Renal cortex interstitium (tissue), 11 donors: ENCODE measurements around the gene GP1BA. TPM values are rescaled to one million over a fixed set of nuclear protein-coding genes. Genes with fewer than 3 reads are reported as not detected.
A peak's percentile ranks its signal among the peaks of the same experiment; 100 is the strongest.

Experiments used
- DNase-seq, 11 donors: peaks; one replicate each; pipeline ENCODE4 v3.0.0-alpha.2; 2013; ENCODE audit warnings: low read depth in 9 of 11, low spot score in 4 of 11; ENCODE audit errors: extremely low read depth in 1 of 11
- polyA plus RNA-seq, 3 donors: library from polyadenylated mRNA; unstranded; fragments of 120-200 nt; gene quantifications; one replicate each; pipeline ENCODE4 v1.2.1, GENCODE V29; 2013; ENCODE audit not compliant: insufficient read length in 3 of 3

Gene GP1BA
- polyA plus RNA-seq, 3 donors = 1.9 to 2.2 (median 2.0) TPM

DNA sequence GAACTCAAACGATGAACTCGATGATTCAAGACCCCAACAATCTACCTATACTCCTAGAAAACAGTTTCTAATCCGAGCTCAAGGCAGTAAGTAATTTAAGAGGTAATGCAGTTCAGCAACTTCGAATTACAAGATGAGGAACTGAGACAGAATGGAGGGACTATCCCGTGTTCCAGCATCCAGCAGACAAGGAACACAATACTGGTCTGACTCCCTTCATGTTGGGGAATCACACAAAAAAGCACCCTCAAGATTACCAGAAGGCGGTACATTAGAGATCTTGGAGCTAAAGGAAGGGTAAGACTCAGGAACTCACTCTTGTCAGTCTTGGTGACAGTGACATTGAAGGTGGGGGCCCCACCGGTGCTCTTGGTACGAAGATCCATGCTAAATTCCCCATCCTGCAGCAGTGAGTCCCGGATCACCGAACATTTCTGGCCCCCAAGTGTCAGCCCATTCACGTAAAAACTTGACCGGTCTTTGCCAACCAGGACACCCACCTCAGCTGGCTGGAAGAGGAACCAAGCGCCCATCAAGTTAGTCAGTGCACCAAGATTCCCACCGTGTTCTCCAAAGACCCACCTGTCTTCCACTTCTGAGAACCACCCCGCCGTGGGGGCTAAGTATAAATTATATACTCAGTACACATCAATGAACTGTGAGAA, 14.4 kb downstream of the GP1BA start:
- DNase-seq = no peak

DNA sequence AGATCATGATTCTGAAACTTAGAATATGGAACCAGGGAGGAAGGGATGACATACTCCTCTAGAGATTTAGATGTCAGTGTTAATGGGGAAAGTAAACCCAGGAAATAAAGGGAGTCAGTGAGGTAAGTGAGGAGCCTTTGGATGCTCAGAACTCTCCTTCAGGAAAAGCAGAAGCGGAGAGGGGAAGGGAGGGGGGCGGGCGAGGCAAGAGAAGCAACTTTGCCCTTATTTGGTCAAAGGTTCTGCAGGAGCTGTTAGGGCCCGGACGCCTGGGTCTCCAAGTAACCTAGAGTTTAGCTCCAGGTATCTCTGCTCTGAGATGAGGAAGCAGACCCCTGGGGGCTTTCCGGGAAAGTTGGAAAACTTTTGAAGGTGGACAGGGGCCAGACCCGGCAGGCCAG, 14.9 kb downstream of the GP1BA start:
- DNase-seq = no peak

DNA sequence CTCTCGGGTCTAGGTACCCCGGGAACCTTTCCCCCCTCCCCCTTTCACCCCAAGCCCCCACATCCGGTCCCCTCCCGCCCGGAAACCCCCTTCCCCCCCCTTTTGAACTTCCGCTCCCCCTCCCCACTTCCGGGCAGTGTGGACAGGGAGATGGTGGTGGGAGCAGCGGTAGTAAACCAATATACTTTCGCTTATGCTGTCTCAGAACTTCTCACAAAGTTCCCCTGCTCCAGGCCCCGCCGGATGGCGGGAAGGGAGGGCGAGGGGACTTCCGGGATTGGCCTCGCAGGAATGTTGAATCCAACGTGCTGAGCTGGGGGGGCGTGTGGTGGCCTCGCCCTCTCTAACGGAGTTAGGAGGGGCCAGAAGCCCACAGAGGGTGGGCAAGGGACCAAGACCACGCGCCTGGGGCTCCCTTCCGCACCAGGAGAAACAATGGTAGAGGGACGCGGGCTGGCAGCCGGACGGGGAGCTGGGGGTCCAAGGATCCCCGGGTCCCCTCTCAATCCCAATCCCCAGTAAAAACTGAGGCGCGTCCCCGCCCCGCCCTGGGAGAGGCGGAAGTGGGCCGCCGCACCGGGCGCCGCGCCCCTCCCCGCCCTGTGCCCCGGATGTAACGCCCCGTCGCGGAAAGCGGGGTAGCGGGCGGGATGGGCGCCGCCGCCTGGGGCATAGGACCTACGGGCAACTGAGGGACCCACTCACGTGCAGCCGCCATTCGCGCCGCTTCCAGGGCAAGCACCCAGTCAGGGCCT, 15.5 kb downstream of the GP1BA start:
- peak in 1 of 11 donors; percentile 77 for DNase-seq

DNA sequence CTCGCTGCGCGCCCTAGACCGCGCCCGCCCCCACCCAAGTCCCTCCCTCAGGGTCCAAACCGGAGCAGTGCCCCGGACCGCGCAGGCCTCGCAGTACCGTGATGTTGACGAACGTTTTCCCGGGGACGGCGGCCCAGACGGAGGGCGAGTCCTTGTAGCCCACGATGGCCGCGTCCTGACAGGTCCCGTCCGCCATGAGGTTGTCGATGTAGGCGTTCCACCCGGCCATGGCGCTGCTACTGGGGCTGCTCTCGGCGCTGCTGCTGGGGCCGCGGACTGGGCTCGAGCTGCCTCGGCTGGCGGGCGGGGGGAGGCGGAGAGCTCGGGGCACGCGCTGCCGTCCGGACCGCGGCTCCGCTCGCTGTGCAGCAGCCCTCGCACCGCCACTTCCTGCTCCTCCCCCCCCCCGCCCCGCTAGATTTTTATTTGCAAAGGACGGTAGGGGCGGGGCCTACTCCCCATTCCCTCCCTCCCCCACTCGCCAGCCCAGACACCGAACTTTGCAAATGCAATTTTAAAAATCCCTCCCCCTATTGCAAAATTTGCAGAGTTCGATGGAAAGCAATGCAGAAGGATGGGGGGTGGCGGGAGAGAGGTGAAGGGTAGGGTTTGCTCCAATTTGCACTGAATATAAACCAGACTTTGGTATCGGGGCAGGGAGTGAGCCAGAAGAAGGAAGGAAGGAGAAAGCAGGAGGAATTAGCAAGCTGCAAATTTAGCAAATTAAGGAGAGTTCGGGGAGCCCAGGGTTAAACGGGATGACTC, 16.3 kb downstream of the GP1BA start, which contains the start of gene PFN1:
TSS of gene PFN1 (minus strand) at position 365 of the 765 bp plus-strand sequence. CDS start at position 229, 136 bp downstream.
- peak in 9 of 11 donors; percentile 64 to 86 (median 82) for DNase-seq

DNA sequence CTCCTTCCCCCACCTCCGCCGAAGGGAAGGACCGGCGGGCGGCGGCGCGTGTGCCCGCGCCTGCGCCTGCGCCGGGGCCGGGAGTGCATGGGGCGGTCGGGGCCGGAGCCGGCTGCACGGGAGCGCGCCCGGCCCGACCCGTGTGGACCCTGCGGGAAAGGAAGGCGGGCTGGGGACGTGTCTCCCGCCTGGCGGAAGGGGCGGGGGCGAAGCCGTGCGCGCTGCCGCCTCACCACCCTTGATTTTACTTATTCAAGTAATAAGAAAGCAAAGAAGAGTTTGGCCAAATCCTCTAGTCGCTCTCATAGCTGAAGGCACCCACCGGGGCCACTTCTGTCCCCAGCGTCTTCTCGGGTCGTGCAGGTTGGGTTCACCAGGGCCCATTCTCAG, 16.8 kb downstream of the GP1BA start:
- peak in 9 of 11 donors; percentile 66 to 89 (median 83) for DNase-seq

DNA sequence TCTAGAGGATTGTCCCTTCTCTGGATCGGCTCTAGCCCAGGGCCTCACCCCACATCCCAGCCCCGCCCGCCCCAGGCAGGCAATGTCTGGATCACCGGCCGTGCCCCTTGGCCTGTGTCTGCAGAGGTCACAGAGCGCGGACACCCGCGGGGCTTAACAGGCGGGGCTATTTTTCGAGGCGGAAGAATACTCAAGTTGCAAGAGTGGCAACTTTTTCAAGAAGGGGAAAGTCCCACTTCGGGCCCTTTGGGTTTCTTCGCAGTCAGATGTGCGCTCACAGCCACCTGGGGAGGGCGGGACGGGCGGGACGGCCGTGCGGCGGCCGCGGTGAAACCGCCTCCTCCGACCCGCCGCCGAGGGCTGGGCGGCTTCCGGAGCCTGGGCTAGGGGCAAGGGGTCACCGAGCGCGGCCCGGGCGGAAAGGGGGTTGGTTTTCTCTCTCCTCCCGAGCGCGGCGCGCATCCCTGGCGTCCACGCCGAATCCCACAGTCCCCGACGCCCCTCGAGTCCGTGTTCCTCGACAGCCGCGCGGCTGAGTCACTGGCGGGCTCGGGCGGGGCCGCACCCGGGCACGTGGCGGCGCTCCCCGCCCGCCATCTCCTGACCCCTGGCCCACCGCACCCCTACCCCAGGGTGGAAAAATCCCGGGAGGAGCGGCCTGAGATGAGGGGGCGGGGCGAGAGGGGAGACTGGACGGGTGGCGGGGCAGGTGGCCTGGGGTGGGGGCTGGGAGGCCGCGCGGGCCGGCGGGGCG, 17.4 kb downstream of the GP1BA start:
- DNase-seq = no peak

DNA sequence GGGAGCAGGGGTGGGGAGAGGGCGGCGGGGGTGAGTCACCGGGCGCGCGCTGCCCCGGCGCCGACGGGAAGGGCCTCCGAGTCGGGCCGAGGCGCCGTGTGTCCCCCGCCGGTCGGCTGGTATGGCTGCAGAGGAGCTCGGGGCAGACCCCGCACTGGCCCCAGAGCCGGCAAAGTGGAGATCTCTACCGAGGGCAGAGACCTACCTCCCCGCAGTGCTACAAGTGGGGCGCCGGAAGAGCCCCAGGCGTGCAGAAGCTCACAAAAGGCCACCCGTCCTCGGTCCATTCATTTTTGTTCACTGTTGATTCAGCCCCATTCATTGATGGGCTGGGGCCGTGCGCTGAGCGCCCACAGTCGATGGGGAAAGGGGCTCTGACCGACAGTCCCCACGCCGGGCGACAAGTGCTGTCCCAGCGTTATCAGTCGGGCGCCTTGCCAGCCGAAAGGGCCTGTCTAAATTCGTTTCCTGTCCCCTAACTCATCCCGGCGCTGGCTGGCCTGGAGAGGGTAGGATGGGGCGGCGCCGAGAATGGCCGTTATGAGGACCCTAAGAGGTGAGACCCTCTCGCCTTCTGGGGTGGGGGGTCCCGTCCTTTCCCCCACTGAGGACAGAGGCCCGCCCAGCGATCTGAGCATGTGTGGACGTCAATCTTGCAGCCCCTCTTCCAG, 18.1 kb downstream of the GP1BA start:
- DNase-seq = no peak

DNA sequence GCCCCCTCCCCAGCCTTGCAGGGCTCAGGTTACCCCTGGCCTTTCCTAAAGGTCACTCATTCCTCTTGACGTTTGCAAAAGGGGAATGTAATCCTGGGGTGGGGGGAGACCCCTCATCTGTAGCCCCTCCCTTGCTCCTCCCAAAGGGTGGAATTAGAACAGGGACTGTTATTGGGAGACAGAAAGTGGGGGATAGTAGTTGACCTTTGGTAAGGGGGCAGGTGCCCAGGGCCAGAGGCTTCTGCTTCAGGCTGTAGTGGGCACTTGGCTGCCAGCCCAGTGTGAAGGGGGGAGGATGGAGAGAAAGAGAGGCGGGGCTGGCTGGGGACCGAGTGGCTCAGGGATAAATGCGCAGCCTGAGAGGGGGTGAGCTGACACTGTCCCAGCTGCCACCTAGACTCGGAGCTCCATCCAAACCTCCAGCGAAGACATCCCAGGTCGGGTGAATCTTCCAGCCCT, 18.7 kb downstream of the GP1BA start, which contains the start of gene ENO3:
TSS of gene ENO3 (plus strand) at position 374 of the 459 bp plus-strand sequence. CDS start 711 bp downstream, outside the sequence.
- DNase-seq = no peak

DNA sequence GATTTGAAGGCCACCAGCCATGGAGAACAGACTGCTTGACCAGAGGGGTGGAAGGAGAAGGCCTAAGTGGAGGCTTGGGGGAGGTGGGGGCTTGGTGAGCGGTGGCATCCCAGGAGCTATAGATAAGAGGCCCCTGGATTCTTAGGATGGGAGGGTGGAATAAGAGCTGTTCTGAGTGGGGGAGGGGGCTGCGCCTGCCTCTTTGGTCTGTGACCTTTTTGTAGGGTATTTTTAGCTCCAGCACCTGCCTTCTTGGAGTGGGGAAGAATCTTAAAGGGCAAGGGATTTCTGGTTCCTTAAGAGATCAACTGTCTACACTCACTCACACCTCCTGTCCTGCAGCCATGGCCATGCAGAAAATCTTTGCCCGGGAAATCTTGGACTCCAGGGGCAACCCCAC, 19.4 kb downstream of the GP1BA start:
- no peak for DNase-seq

DNA sequence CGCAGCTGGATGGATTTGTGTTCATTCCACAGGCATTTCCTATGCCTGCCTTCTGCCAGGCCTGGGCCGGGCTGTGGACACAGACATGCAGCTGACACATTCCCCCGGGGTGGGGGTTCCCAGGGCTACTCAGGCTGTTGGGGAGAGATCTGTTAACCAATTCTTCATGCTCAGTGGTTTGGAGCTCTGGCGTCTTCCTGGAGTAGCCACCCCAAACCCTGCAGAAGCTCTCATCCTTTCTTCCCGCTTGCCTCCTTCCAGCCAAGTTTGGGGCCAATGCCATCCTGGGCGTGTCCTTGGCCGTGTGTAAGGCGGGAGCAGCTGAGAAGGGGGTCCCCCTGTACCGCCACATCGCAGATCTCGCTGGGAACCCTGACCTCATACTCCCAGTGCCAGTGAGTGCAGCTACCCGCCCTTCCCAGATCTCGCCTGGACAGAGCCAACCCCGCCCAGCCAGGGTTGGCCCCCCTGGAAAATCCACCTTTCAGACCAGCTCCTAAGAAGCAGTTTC, 21.4 kb downstream of the GP1BA start:
- no peak for DNase-seq

DNA sequence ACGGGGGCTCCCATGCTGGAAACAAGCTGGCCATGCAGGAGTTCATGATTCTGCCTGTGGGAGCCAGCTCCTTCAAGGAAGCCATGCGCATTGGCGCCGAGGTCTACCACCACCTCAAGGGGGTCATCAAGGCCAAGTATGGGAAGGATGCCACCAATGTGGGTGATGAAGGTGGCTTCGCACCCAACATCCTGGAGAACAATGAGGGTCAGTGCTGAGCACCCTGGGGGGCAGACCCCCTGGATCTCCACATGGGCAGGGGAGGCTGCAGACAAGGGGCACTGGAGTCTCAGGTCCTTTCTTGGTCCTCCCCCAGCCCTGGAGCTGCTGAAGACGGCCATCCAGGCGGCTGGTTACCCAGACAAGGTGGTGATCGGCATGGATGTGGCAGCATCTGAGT, 23.0 kb downstream of the GP1BA start:
- no peak for DNase-seq

DNA sequence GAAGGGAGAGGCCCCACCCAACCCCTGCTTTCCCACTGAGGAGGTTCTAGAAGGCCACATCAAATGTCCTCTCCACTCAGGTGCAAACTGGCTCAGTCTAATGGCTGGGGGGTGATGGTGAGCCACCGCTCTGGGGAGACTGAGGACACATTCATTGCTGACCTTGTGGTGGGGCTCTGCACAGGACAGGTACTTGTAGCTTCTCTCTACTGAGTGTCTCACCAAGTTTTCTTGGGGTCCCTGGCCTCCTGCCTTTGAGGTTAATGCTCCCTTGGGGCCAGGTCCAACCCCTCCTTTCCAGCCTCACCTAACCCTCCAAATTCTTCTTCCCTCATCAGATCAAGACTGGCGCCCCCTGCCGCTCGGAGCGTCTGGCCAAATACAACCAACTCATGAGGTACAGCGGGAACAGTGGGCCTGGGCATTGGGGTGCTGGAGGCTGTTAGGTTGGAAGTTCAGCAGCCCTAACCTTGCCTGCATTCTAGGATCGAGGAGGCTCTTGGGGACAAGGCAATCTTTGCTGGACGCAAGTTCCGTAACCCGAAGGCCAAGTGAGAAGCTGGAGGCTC, 24.5 kb downstream of the GP1BA start:
- no peak for DNase-seq

DNA sequence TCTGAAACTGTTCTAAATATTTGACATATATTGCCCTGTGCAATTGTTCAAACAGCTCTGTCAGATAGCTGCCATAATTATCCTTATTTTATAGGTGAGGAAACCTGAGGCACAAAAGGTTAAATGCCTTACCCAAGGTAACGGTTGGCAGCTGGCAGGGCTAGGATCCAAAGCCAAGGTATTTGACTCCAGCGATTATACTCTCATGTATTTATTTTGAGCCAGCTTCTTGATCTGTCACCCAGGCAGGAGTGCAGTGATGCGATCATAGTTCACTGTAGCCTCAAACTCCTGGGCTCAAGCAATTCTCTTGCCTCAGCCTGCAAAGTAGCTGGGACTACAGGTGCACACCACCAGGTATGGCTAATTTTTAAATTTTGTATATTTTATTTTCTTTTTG, 26.0 kb downstream of the GP1BA start:
- DNase-seq = no peak

DNA sequence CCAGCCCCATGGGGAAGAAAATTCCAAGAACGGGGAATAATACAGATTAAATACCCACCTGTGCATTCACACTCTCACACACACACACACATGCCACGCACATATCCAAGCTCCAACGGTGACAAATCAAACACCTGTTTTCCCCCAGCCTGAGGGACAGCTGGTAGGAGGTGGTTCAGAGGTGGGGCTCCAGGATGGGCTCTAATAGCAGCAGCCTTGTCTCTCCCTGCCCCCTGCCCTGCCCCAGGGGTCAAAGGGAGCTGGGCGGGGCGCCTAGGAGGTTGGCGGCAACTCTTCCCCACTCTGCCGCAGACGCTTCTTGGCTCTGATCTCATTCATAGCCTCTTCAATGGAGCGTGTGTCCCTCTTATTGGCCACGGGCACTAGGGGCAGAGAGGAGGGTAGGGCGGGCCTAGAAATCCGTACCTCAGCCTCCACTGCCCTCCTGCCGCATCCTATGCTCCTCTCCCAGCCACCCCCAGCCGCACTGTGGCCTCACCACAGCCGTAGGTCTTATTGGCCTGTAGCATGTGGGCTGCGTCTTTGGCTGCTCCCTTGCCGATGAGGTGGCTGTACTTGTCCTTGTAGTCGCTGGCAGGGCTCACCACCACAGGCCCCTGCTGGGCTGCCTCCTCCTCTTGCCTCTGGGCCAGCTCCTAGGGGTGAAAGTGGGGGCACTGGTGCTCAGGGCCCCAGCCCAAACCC, 27.3 kb downstream of the GP1BA start:
- DNase-seq = no peak

DNA sequence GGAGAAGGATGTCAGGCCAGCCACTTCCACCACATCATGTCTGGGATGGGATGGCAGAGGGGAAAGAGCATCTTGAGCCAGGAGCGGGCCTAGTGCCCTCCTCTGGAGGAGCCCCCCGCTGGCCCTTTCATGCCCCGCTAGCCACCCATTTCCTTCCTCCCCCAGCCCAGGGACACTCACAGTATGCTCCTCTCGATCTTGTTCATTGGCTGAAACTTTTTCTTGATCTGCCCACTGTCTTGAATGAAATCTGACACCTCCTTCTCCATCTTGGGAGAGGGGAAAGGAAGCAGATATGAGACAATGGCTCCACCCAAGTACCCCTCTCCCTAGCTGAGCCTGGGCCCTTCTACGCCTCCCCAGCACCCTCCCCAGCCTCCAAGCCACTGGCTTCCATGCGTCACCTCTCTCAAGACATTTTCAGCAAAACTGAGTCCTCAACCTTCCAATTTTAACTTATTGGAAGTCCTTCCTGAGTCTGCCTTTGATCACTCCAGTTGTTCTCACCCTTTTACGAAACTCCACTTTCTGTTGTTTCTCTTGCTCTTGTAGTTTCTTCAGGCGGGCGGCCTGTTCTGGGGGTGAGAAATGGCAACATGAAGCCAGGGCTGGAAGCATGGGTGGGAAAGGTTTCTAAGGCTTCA, 28.3 kb downstream of the GP1BA start:
- DNase-seq = no peak

DNA sequence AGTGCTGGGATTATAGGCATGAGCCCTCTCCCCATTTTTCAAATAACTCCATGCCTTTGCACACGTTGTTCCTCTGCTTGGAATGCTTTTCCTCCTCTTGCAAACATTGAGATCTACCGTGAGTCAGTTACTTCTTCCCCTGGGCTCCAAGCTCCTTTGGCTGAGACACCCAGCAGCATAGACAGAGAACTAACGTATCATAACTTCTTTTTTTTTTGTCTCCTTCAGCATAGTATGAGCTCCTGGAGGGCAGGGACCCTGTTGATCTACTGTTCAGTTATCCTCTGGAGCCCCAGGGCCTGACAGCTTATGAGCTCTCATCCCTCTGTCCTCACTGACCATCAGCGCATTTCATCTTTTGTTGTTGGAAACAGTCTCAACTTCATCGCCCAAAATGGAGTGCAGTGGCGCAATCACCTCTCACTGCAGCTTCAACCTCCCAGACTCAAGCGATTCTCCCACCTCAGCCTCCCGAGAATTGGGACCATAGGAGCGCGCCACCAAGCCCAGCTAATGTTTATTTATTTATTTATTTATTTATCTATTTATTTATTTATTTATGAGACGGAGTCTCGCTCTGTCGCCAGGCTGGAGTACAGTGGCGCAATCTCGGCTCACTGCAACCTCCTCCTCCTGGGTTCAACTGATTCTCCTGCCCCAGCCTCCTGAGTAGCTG, 33.4 kb downstream of the GP1BA start:
- DNase-seq = no peak
